HG03025 (cell line): Measurements from ENCODE around the gene ANKMY2.

ENCODE experiments used
- ATAC-seq: cut with Tn5 transposase; IDR thresholded peaks from one replicate; pipeline ENCODE4 v1.9.1; 2021; ENCODE audit warnings: mild to moderate bottlenecking, moderate library complexity; ENCODE audit not compliant: unreplicated experiment, low FRiP score

The ANKMY2 gene

GRCh38 chr7:16586081-16586874 is 59.3 kb downstream of the ANKMY2 start:
- no peak for ATAC-seq

GRCh38 chr7:16585540-16585939 is 60.0 kb downstream of the ANKMY2 start:
- ATAC-seq = no peak

GRCh38 chr7:16583834-16584233 is 61.7 kb downstream of the ANKMY2 start:
- no peak for ATAC-seq

GRCh38 chr7:16581286-16581685 is 64.3 kb downstream of the ANKMY2 start:
- ATAC-seq = no peak

- ATAC-seq = no peak
Measured at GRCh38 chr7:16579216-16579615, 66.3 kb downstream of the ANKMY2 start.

- ATAC-seq = no peak
Measured at GRCh38 chr7:16571941-16572340, 73.6 kb downstream of the ANKMY2 start.

- peak; percentile 68 for ATAC-seq
Measured at GRCh38 chr7:16564909-16565426, 80.6 kb downstream of the ANKMY2 start.

GRCh38 chr7:16564023-16564380 is 81.6 kb downstream of the ANKMY2 start:
- ATAC-seq = no peak

- peak; percentile 45 for ATAC-seq
Measured at GRCh38 chr7:16563281-16564022, 82.1 kb downstream of the ANKMY2 start.

GRCh38 chr7:16562456-16563220 is 82.9 kb downstream of the ANKMY2 start:
- ATAC-seq = no peak

GRCh38 chr7:16561943-16562342 is 83.6 kb downstream of the ANKMY2 start:
- no peak for ATAC-seq

- ATAC-seq = no peak
Measured at GRCh38 chr7:16559497-16560179, 85.9 kb downstream of the ANKMY2 start.

- no peak for ATAC-seq
Measured at GRCh38 chr7:16558761-16559302, 86.7 kb downstream of the ANKMY2 start.

GRCh38 chr7:16556359-16556758 is 89.2 kb downstream of the ANKMY2 start:
- no peak for ATAC-seq

- ATAC-seq = no peak
Measured at GRCh38 chr7:16554518-16555236, 90.9 kb downstream of the ANKMY2 start.

- ATAC-seq = no peak
Measured at GRCh38 chr7:16550671-16551070, 94.9 kb downstream of the ANKMY2 start.
